ENCODE data around the gene CACNA1A. TPM values are rescaled to one million over a fixed set of nuclear protein-coding genes. Genes with fewer than 3 reads are reported as not detected.

CACNA1A gene
- total and polyA plus RNA-seq, 2 of the 4 experiments (the other 2 are of a cell fraction): 5.9 to 15.0 TPM

DNA sequence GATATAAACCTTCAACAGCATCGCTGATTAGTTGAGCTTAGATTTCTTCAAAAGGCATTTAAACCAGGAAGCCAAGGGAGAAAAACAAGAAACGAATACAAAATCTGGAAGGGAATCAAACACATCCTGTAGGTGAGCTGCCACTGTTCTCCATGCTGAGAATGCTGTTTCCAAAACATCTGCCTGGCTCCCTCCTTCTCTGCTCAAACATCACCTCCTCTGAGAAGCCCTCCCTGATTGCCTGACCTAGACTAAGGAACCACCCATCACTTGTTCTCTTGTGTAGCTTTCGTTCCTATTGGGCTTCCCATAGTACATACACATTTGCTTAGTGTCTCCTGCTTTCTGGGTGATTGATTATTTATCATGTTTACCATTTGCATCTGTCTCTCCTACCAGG lies 152.7 kb downstream of the CACNA1A start:
- Histone ChIP-seq H2AK9ac (replicated peaks; ENCODE audit: low read depth, low read length, poor library complexity) (no peak overlapping the region), H3K4me1 (ENCODE audit: control insufficient read depth, insufficient read depth, low read length) (no peaks in the 10 kb centered on the region), H3K36me3 (ENCODE audit: control insufficient read depth, insufficient read depth, low read length) (no peaks in the 10 kb centered on the region; the same call in 1 of the 2 replicates), H3K56ac (ENCODE audit: extremely low read depth, insufficient read depth, low read length) (no peak overlapping the region), H2AK5ac (ENCODE audit: low read depth, low read length) (no peak overlapping the region), H3K4me3 (ENCODE audit: insufficient read depth, low read depth, low read length) (no peak overlapping the region), H3K14ac (replicated peaks; ENCODE audit: low read depth, low read length) (no peak overlapping the region), H4K5ac (ENCODE audit: low read depth, low read length) (no peak overlapping the region), H2AFZ (replicated peaks; ENCODE audit: low read length, poor library complexity) (no peak overlapping the region), H3K27me3 (ENCODE audit: control insufficient read depth, insufficient read depth, low read length) (0 out of 2 replicates have a peak, but pooled peaks cover 1% of the 10 kb centered on the region), H2BK5ac (ENCODE audit: low read depth, low read length, poor library complexity, severe bottlenecking) (no peak overlapping the region), H3K27ac (ENCODE audit: insufficient read depth, low read length) (no peak overlapping the region), H3K9me3 (ENCODE audit: control insufficient read depth, insufficient read depth, low read length) (peaks cover 5% of the 10 kb centered on the region; the same call in 1 of the 2 replicates), H4K8ac (ENCODE audit: low read depth in 2 of 2, low read length in 2 of 2) (no peak overlapping the region), H2BK20ac (ENCODE audit: low read depth, low read length) (no peak overlapping the region), H3K4ac (ENCODE audit: low read depth, low read length) (no peak overlapping the region), H2BK120ac (ENCODE audit: low read depth, low read length) (no peak overlapping the region), H3K79me1 (ENCODE audit: low read depth in 1 of 2, low read length in 2 of 2) (no peaks in the 10 kb centered on the region), H4K20me1 (ENCODE audit: insufficient read depth, low read length) (no peaks in the 10 kb centered on the region), H3K18ac (ENCODE audit: low read depth, low read length) (no peak overlapping the region), H3K23ac (ENCODE audit: low read depth, low read length) (no peak overlapping the region), H3K9me1 (ENCODE audit: insufficient read depth, low read length) (no peaks in the 10 kb centered on the region), H4K91ac (ENCODE audit: insufficient read depth, low read depth, low read length) (no peak overlapping the region), H2BK15ac (ENCODE audit: low read depth, low read length) (no peak overlapping the region), H3K4me2 (ENCODE audit: low read depth, low read length) (no peak overlapping the region), H3K9ac (ENCODE audit: low read depth, low read length) (no peak overlapping the region)
- ChIA-PET POLR2A (ENCODE audit: unreplicated experiment) (no interaction called here), CTCF (no interaction called here)
- intact Hi-C loops (cut with micrococcal nuclease): no loop called here
- TF ChIP-seq, protein P1, sequence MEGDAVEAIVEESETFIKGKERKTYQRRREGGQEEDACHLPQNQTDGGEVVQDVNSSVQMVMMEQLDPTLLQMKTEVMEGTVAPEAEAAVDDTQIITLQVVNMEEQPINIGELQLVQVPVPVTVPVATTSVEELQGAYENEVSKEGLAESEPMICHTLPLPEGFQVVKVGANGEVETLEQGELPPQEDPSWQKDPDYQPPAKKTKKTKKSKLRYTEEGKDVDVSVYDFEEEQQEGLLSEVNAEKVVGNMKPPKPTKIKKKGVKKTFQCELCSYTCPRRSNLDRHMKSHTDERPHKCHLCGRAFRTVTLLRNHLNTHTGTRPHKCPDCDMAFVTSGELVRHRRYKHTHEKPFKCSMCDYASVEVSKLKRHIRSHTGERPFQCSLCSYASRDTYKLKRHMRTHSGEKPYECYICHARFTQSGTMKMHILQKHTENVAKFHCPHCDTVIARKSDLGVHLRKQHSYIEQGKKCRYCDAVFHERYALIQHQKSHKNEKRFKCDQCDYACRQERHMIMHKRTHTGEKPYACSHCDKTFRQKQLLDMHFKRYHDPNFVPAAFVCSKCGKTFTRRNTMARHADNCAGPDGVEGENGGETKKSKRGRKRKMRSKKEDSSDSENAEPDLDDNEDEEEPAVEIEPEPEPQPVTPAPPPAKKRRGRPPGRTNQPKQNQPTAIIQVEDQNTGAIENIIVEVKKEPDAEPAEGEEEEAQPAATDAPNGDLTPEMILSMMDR (conservative IDR thresholded peaks at IDR 0.05; ENCODE audit: low read depth, low read length): no peak
- TF ChIP-seq MXI1 (IDR thresholded peaks at IDR 0.05; ENCODE audit: borderline replicate concordance, low read depth, low read length): no peak
- no peak for TF ChIP-seq RCOR1 (IDR thresholded peaks at IDR 0.05; ENCODE audit: insufficient replicate concordance, low read length)
- TF ChIP-seq RFX5 (IDR thresholded peaks at IDR 0.05; ENCODE audit: low read depth, low read length): no peak
- no peak for TF ChIP-seq USF2 (IDR thresholded peaks at IDR 0.05; ENCODE audit: low read depth, low read length)
- no peak for TF ChIP-seq POLR2A (IDR thresholded peaks at IDR 0.05; ENCODE audit: low read depth, low read length)
- TF ChIP-seq CHD1 (IDR thresholded peaks at IDR 0.05; ENCODE audit: low read depth, low read length): no peak
- TF ChIP-seq MAZ (IDR thresholded peaks at IDR 0.05; ENCODE audit: borderline replicate concordance, low read depth, low read length): no peak
- no peak for TF ChIP-seq NFE2L2 (IDR thresholded peaks at IDR 0.05; ENCODE audit: low read depth, low read length)
- TF ChIP-seq CEBPB (IDR thresholded peaks at IDR 0.05; ENCODE audit: low read depth, low read length): no peak
- dilution Hi-C loops (cut with HindIII; ENCODE audit: low sequenced_read_pairs, unreplicated experiment): no loop called here
- BruUV-seq (replicated peaks): no TSS peak
- in situ Hi-C loops (cut with MboI; ENCODE audit: low sequenced_read_pairs): no loop called here
- DNase-seq (no peak), ATAC-seq (ENCODE audit: low read depth) (no peak)
- WGBS, 2 experiments (ENCODE audit: extremely low coverage in 2 of 2, insufficient read length in 1 of 2): 50% methylated on average over 1 of the region's 3 CpGs; no CpG with 5 or more reads in 1 of the 2 experiments

Data from IMR-90 (cell line).